OCI-LY7 (cell line): ENCODE results near the gene MAG. TPM values are rescaled to one million over a fixed set of nuclear protein-coding genes. Genes with fewer than 3 reads are reported as not detected.

Experiments used
- BruUV-seq: library from RNA; stranded (reverse); fragments of 400-500 nt; replicated peaks from 2 replicates; lab custom pipeline; 2021; lab: Mats Ljungman, UMichigan
- CTCF ChIA-PET: fragments of 300-600 bp; sonication (Branson Sonifier 250); formaldehyde crosslinking; loops from one replicate; lab custom pipeline; 2022; ENCODE audit warnings: antibody characterized with exemption; ENCODE audit not compliant: unreplicated experiment; lab: Charles Lee
- POLR2A ChIA-PET: fragments of 300-600 bp; sonication (Branson Sonifier 250); formaldehyde crosslinking; loops from one replicate; lab custom pipeline; 2022; ENCODE audit warnings: antibody characterized with exemption; lab: Charles Lee
- DNase-seq: peaks from one replicate; pipeline ENCODE4 v3.0.0-alpha.2; 2015; ENCODE audit warnings: low spot score
- H2AFZ ChIP-seq: fragments of 200-600 bp; sonication (generic), shearing (Covaris generic); 2 replicates; pipeline ENCODE4 v1.6.1; 2014; ENCODE audit warnings: mild to moderate bottlenecking, antibody characterized with exemption, low read length, moderate library complexity
- H3K27ac ChIP-seq: fragments of 200-600 bp; sonication (generic); 2 replicates; pipeline ENCODE4 v1.5.1; 2014; ENCODE audit warnings: mixed run types, low read depth, mild to moderate bottlenecking, moderate library complexity, low read length, inconsistent platforms; ENCODE audit not compliant: poor library complexity, severe bottlenecking
- H3K36me3 ChIP-seq: fragments of 200-600 bp; sonication (generic); 2 replicates; pipeline ENCODE4 v1.6.1; 2014; ENCODE audit warnings: mild to moderate bottlenecking, antibody characterized with exemption, low read length, moderate library complexity, mixed read lengths; ENCODE audit not compliant: insufficient read depth
- H3K4me1 ChIP-seq: fragments of 200-600 bp; sonication (generic); 2 replicates; pipeline ENCODE4 v1.5.1; 2014; ENCODE audit warnings: mild to moderate bottlenecking, low read length; ENCODE audit not compliant: insufficient read depth, poor library complexity, severe bottlenecking
- H3K4me2 ChIP-seq: fragments of 200-600 bp; sonication (generic); 2 replicates; pipeline ENCODE4 v1.6.1; 2014; ENCODE audit warnings: mild to moderate bottlenecking, low read length
- H3K4me3 ChIP-seq: fragments of 200-600 bp; sonication (generic); 2 replicates; pipeline ENCODE4 v1.5.1; 2014; ENCODE audit warnings: mild to moderate bottlenecking, low read depth, low read length; ENCODE audit not compliant: poor library complexity, severe bottlenecking
- H3K79me2 ChIP-seq: fragments of 200-600 bp; sonication (generic); 2 replicates; pipeline ENCODE4 v1.6.1; 2016; ENCODE audit warnings: low read depth, mild to moderate bottlenecking, low read length, moderate library complexity, mixed read lengths; ENCODE audit not compliant: insufficient read depth
- H3K9me2 ChIP-seq: fragments of 200-600 bp; sonication (generic); 2 replicates; pipeline ENCODE4 v1.6.1; 2016; ENCODE audit warnings: mild to moderate bottlenecking, low read length, mixed read lengths; ENCODE audit not compliant: insufficient read depth
- H3K9me3 ChIP-seq: fragments of 200-600 bp; sonication (generic); 2 replicates; pipeline ENCODE4 v1.6.1; 2014; ENCODE audit warnings: mild to moderate bottlenecking, mixed run types, low read length, mixed read lengths
- H4K20me1 ChIP-seq: fragments of 200-600 bp; sonication (generic); 2 replicates; pipeline ENCODE4 v1.6.1; 2014; ENCODE audit warnings: mild to moderate bottlenecking, antibody characterized with exemption, low read length, moderate library complexity, mixed read lengths; ENCODE audit not compliant: insufficient read depth
- CTCF ChIP-seq: fragments of 200-600 bp; sonication (generic); conservative IDR thresholded peaks from 2 replicates; pipeline ENCODE4 v1.5.1; 2014; ENCODE audit warnings: mild to moderate bottlenecking, antibody characterized with exemption, low read length, moderate library complexity, mixed read lengths
- EZH2phosphoT487 ChIP-seq: fragments of 200-600 bp; sonication (generic); IDR thresholded peaks from 2 replicates; pipeline ENCODE4 v1.6.1; 2018; ENCODE audit warnings: low read depth, borderline replicate concordance, mild to moderate bottlenecking, mixed run types, antibody characterized with exemption, low read length, moderate library complexity, mixed read lengths
- intact Hi-C: fragments of 100-400 bp; cut with micrococcal nuclease; formaldehyde crosslinking; loops from one replicate; pipeline ENCODE4 v1.10.0; 2022; ENCODE audit not compliant: unreplicated experiment
- total RNA-seq, 2 experiments: library from RNA; depleted of rRNA in 1 of 2; stranded (reverse); fragments of >200 nt in 1 of 2; shearing (Covaris generic) in 1 of 2; gene quantifications; 2 replicates each; pipeline ENCODE4 v1.2.3, GENCODE V29; 2014 to 2022

Gene MAG
- total RNA-seq, 2 experiments from 2014 or later, result 4.6 to 10.1 TPM

DNA sequence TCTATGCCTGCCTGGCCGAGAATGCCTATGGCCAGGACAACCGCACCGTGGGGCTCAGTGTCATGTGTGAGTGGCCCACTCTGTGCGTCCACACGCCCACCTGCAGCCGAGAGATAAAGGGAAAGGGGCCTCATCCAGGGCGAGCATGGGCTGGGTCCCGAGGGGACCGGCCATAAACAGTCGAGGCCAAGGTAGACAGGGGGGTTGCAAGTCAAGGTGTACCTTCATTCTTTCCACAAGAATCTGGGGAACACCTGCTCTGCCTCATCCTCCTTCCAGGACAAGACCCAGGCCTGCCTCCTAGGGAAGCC lies 8.3 kb downstream of the MAG start:
- 0 out of 2 replicates have a peak, but pooled peaks cover 3% of the 10 kb centered on the region for H3K36me3 ChIP-seq
- H2AFZ ChIP-seq, result no peak overlapping the region
- CTCF ChIA-PET, result no interaction called here
- BruUV-seq, result no TSS peak
- H4K20me1 ChIP-seq, result no peaks in the 10 kb centered on the region
- H3K27ac ChIP-seq, result no peak overlapping the region
- peaks cover 63% of the 10 kb centered on the region for H3K4me1 ChIP-seq
- 0 out of 2 replicates have a peak overlapping the region, but pooled peaks have one; percentile 6 for H3K4me2 ChIP-seq
- POLR2A ChIA-PET, result no interaction called here
- intact Hi-C loops, result no loop called here
- H3K4me3 ChIP-seq, result no peak overlapping the region
- DNase-seq, result no peak
- H3K79me2 ChIP-seq, result no peaks in the 10 kb centered on the region
- TF ChIP-seq EZH2phosphoT487 (no peak), CTCF (no peak)
- no peaks in the 10 kb centered on the region for H3K9me3 ChIP-seq
- H3K9me2 ChIP-seq, result no peaks in the 10 kb centered on the region

DNA sequence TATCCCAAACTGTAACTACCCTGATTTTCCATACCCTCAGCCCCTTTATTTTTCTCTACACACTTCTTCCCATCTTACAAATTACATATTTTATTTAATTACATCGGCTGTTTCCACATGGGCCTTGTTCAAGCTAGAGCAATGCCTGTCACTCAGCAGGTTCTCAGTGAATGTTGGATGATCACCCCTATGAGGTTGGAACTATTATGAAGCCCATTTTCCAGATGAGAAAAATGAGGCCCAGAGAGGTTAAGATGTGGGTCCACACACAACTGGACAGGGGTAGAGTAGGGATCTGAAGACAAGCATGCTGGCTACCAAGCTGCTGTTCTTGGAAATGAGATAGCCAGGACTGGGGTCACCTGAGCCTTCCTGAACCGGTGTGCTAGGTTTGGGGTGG lies 10.0 kb downstream of the MAG start:
- CTCF ChIA-PET, result no interaction called here
- H3K36me3 ChIP-seq, result 0 out of 2 replicates have a peak, but pooled peaks cover 3% of the 10 kb centered on the region

More for the DNA sequence above, 10.0 kb downstream of the MAG start:
- H4K20me1 ChIP-seq, result no peaks in the 10 kb centered on the region
- DNase-seq, result no peak
- H3K79me2 ChIP-seq, result no peaks in the 10 kb centered on the region
- H3K9me3 ChIP-seq, result no peaks in the 10 kb centered on the region
- peaks cover 63% of the 10 kb centered on the region for H3K4me1 ChIP-seq
- no peak for TF ChIP-seq EZH2phosphoT487
- no peak for TF ChIP-seq CTCF
- POLR2A ChIA-PET, result interaction anchor here (0.7 kb wide), 1 partner anchor 99 kb away, joined by 7 read pairs; no protein-coding TSS in a partner anchor
- no peak overlapping the region for H3K4me3 ChIP-seq
- no peak overlapping the region for H3K4me2 ChIP-seq
- intact Hi-C loops, result no loop called here
- H2AFZ ChIP-seq, result no peak overlapping the region
- no peak overlapping the region for H3K27ac ChIP-seq
- no TSS peak for BruUV-seq
- no peaks in the 10 kb centered on the region for H3K9me2 ChIP-seq
